SKM-1 treated with dmso at 0.1 percent for 144 hours (cell line): ENCODE measurements around the gene C14orf119.
"Not testable (repeated sequence)": the region's sequence is repeated elsewhere in the genome, so short reads cannot be mapped to it uniquely, and the experiment has no call there.

Experiments used
- DNase-seq: peaks from one replicate; lab custom pipeline; 2025; ENCODE audit not compliant: unreplicated experiment; lab: John Stamatoyannopoulos, UW

Gene C14orf119

DNA sequence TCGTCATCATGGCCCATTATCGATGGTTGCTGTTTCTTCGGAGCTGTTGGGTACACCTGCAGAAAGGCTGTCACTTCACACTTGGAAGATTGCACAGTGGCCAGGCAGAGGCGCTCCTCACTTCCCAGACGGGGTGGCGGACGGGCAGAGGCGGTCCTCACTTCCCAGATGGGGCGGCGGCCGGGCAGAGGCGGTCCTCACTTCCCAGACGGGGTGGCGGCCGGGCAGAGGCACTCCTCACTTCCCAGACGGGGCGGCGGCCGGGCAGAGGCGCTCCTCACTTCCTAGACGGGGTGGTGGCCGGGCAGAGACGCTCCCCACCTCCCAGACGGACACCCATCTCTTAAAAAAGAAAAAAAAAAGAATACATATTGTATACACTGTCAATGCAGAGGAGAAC, 12.9 kb downstream of the C14orf119 start:
- not testable (repeated sequence) for DNase-seq

DNA sequence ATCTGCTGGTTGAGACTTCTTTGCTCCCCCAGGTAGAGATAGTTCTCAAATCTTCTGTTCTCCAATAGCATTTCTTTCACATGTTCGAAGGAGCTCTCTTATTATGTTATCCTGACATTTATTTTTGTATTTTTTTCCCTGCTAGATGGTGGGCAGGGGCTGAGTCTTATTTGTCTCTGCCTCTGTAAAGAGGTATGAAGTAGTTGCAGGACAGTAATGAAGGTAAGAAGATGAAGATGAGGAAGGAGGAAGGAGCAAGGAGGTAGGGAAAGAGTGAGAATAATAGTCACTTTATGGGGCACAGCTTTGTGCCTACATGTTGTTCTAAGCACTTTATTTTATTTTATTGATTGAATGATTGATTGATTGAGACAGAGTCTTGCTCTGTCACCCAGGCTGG, 14.5 kb downstream of the C14orf119 start:
- no peak for DNase-seq

DNA sequence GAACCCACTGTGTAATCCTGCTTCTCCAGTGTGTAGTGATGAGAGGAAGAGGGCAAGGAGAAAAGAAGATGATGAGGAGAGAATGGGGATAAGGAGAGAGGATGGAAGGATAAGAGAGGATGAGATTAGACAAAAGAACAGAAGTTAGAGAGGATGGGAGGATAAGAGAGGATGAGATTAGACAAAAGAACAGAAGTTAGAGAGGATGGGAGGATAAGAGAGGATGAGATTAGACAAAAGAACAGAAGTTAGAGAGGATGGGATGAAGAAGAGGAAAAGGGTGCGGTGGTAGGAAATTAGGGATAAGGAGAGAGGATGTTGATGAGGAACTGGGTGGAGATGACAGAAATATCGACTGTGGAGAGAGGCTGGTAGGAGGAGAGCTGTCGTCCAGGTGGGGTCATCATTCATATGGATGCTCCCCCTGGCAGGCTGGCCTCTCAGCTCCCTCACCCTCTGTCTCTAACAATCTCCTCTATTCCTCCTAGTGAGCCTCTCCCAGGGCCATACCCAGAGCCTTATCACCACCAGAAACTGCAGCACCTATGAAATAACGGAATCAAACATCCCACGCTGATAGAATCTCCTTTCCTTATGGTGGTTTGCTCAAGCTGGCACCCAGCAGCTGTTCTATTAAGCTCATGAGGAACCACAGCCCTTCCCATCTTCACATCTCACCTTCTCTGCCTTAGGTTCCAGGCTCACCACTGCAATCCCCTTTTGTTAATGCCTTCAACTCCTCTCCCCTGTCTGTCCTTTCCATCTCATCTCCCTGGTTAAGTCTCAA, 15.5 kb downstream of the C14orf119 start:
- no peak for DNase-seq

DNA sequence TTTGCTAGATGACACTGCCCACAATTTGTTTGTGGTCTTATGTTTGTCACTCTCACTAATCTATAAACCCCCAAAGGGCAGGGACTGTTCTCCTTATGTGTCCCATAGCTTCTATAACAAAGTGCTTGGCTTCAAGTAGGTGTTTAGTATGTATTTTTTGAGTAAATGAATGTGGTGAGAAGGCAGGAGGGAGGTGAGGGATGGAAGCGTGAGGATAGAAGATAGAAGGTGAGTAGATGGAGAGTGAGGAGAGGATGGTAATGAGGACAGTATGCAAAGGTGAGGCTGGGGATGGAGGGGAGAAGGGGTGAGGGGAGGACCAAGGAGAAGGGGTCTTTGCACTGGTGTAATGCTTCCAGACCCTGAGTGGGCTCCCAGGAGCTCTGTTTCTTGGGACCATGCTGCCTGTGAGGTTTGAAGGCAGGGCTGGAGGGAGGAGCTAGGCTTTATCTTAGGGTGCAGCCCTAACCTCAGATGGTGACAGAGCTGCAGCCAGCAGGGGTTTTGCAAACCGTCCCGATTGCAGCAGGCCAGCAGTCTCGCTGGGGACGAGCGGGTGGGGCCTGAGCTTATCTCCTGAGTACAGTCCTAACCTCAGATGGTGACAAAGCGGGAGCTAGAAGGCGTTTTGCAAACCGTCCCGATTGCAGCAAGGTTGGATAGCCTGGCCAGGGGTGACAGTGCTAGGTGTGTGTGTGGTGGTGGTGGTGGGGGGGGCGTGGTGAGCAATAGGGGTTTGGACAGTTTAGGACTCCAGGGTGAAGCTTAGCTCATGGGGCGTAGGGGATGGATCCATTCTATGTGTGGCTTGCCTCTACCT, 17.3 kb downstream of the C14orf119 start:
- DNase-seq, result peak; percentile 48

DNA sequence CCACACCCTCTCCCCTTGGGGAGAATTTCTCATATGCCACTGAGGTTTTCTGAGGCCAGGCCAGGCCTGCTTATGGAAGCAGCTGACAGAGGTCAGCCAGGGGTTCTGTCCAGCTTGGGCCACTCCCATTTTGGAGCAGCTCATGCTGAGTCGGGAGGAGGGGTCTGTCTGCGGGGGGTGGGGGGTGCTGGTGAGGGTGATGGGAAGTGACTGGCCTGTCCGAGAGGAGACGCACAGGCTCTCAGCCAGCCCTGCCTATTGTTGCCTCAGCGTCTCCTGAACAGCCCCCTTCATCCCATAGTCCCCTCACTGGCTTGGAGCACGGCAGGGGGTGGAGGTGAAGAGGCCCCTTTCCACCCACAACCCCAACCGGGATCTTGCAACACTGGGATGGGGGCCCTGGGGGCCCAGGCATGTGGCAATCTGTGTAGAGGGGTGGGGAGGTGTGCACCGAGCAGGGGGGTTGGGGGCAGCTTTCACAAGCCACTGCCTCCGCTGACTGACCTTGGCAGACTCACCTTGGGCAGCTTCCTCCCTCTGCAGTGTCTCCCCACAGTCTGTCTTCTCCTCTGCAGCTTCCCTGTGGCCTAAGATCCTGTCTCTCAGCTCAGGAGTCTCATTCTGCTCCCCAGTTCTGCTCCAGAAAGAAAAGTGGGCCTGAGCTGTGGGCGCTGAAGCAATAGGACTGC, 18.3 kb downstream of the C14orf119 start:
- peak; percentile 81 for DNase-seq

DNA sequence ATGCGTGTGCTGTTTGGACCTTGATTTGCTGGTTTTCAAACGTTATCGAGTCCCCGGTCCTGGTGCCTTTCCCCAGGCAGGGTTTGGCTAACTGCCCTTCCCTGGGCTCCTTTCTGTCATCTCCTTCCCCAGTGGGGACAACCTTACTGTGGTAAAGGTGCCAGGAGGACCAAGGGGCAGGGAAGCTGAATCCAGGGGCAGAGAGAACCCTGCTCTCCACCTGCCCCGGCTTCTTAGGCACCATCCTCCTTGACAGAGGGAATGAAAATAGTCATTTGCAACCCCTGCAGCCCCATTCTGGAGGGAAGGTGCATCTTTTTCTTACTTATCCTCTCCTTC, 18.8 kb downstream of the C14orf119 start:
- DNase-seq, result no peak

DNA sequence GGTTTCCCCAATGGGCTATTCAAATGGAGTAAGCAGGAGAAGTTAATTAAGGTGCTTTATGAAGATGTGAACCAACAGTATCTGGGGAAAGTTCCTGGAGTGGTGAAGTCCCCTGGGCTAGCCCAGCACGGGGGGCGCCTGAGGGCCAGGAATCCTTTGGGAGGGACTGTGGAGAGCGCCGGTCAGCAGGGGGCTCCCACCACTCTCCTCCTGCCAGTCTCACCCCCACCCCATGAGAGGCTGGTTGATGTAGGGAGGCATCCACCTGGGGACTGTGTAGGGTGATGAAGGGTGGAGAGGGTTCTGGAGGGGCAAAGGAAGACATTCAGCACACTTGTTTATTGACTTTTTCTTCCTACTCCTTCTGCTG, 19.3 kb downstream of the C14orf119 start:
- DNase-seq, result no peak

DNA sequence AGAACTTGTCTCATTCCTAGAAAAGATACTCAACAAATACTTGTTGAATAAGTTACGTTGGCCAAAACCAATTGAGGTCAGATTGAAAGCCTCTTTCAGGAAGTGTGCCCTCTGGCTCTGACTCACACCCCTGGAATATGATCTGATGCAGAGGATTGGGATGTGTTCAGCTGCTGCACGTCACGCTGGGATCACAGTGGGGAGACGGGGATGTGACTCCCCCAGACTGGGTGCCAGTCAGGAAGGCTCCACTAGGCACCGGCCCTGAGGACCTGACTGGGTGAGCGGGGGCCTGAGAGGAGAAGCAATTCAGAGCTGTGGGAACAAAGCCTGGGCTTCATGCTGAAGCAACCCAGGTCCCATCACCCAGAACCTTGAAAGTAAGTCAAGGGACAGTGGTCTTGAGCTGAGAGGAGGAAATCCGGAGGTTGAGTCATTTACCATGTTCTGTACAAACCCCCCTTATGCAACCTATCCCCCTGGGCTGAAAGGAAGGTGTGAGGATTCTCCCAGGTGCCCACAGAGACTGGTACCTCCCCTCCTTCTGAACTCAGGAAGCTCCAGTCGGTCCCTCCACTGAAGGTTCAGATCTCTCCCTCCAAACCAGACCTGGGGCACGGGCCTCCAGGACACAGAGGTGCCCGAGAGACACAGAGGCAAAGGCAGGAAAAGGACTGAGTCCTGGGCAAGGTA, 19.9 kb downstream of the C14orf119 start:
- DNase-seq, result no peak

DNA sequence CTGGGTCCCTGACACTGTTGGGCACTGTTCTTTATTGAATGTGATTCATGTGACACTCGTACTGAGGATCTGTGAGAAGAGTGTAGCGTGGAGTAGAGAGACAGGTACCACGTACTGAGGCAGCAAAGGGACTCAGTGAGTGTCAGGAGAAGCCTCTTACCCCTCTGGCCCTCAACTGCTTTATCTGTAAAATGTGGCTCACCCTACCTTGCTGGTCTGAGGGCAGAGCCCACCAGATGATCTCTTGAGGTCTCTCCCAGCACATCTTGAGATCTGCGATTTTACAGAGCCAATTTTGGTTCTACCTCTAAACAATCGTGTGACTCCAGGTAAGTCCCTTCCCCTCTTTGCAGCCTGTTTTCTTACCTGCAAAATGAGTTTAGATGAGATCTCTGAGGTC, 20.6 kb downstream of the C14orf119 start:
- no peak for DNase-seq

DNA sequence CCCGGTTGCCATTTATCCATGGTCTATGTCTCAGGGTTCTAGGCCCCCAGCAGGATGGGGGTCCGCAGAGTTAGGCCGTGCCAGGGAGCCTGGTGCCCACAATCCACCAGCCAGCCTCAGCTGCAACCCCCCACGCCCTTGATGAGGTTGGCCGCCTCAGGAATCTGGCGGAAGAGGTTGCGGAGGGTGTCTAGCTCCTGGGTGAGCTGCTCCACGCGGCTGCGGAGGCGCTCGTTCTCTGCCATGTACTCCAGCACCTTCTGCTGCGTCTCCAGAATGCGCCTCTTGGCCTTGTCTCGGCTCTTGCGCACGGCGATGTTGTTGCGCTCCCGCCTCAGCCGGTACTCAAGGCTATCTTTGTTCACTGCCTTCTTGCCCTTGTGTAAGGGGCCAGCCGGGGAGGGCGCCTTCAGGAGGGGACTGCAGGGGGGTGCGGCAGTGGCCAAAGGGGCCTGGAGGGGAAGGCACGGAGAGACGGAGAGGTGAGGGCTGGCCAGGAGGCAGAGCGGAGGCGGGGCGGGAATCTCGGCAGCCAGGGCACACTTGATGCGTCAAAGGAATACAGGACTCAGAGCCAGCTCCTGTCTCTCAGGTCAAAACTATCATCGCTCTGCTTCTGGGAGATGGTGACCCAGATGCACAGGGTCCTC, 22.2 kb downstream of the C14orf119 start:
- no peak for DNase-seq

DNA sequence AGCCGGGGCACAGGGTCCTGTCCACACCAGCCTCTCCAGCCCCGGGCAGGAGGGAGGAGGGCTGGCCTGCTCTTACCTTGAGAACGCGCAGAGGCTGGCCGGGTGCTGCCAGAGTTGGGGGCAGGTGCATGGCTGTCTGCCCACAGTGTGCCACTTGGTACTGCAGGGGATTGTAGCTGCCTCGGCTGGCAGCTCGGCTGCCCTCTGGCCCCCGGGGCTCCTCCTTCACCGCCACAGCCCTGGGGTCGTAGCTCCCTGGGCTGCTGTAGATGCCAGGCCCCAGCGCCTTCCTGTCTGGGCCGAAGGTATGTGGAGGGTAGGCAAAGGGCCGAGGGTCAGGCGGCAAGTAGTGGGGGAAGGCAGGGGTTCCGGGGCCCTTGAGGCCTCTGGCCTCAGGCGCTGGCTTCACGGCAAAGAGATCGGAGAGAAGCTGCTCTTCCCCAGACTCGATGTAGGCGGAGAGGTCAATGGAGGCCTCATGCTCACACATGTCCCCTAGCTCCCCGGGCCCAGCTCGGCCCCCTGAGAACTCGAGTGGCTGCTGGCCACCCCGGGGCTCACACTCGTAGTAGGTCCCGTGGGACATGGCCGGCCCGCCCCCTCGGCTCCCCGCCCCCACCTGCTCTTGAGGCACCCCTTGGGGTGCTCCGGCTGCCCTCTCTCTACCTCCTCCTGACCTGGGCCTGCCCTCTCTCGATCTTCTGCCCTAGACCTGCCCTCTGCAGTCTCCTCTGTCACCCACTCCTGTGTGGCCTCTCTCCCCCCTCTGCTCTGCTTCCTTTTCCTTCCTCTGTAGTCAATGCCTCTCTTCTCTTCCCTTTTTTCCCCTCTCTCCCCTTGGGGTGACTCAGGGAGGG, 23.4 kb downstream of the C14orf119 start, which contains the start of gene CEBPE:
CEBPE (minus strand) TSS at position 750 of the 857 bp plus-strand sequence; CDS start at position 586, 164 bp downstream.
- DNase-seq, result peak; percentile 82

DNA sequence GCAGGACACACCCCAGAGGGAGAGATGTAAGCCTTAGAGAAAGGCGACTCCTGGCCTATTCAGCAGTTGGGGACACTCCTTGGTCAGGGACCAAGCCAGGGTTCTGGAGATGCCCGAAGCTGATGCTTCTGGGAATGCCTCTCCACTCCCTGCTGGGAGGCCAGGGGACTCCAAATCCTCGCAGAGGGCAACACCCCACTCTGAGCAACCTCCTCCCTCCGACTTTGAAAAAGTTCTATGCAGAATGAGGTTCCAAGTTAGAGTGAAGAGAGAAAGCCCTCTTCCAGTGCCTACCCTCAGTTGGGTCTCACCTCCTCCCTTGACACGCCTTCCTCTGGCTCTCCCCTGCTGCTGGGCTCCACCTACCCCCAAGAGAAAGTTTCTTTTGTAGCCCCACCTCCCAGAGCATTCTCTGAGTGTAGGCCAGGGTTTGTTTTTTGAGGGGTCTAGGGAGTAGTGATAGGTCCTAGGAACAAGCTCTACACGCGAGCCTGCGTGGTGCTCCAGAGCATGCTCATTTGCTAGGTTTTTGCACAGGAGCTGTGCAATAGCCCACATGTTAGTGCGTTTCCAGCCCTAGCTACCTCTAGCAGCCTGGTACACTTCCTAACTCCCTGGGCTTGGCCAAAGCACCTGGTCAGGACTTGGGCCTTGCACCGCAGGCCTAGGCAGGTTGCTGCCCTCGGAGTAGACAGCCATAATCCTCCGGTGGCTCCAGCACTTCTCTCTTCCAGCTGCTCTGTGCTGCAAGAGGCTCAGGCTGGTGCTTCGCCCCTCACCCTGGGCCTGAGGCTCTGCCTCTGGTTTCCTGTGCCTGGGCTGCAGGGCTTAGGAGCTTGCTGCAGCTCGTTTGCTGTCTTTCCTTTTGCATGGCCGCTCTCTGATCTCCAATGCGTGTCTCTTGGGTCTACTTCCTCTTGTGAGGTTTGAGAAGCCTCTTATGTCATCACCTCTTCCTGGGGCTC, 24.3 kb downstream of the C14orf119 start:
- peak; percentile 86 for DNase-seq

DNA sequence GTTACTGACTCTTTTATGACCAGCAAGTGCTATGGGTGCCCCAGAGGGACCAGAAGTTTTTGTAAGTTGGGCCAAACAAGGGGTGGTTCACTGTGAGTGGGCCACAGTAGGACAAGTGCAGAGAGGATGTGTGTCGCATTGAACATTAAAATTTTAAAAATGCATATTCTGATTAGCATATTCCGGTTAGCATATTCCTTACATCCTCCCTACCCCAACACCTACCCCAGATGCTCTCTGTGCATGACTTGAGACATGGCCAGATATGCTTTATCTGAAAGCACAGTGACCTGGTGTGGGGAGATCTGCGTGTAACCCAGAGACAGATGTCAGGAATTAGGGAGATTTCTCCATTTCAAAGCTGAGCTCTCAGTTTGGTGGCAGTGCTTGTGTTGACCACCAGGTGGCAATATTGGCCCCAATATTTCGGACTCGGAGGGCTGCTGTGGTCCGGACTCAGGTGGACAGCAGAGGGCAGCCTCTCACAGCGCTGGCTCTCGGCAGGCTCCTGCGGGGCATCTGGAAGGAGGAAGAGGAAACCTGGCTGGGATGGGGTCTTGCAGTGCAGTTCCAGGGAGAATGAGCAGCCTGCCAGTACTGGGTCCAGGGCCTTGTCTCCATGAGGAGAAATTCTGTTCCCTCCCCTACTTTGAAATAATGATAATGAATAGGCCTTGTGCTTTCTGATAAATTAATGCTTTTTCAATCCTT, 25.4 kb downstream of the C14orf119 start:
- peak; percentile 47 for DNase-seq

DNA sequence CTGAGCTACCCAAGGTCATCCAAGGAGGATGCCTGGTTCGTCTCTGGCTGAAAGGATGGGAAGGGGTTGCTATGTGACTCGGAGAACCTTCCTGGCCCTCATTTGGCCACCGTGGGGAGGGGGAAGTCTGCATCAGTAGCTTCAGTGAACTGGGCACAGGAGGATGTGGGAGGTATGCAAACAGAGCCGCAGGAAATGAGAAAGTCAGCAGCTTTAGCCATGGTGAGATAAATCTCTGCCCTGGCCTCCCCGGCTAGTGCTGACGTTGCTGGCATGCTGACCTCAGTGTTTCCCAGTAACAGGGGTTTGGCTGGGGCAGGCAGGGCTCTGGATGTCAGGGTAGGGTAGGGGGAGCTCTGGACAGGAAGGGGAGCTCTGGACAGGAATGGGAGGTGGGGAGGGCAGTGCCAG, 26.1 kb downstream of the C14orf119 start:
- DNase-seq, result no peak

DNA sequence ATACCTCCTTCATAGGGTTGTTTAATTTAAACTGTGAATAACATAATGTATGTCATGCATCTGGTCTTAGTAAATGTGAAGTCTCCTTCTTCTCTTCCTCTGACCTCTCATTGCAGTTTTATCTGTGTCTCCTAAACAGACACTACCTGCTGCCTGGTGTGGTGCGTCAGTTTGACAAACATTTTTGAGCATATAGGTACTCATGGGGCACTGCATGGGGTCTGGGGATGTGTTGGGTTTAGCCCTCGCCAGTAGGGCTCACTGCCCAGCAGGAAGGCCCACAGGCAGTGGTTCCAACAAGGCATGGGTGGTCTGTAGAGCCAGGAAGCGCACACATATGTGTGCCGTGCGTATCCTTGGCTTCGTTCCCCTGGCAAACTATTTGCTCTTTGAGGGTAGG, 26.8 kb downstream of the C14orf119 start:
- no peak for DNase-seq

DNA sequence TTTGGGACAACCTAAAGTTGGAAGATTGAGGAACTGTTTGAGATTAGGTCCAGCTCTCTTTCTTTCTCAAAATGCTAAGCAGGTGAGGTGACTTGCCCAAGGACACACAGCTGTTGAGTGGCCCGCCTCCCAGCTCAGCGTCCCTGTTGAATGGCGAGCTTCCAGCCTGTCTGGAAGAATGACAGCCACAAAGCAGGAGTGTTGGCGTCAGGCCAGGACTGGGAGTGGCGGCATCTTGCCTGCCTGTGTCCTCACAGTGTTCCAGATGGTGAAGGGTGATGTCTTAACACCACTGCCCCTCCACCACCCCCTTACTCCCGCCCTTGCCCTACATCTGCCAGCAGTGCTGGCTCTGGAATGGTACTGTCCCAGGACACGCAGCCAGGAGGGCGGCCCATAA, 28.1 kb downstream of the C14orf119 start:
- DNase-seq, result no peak

DNA sequence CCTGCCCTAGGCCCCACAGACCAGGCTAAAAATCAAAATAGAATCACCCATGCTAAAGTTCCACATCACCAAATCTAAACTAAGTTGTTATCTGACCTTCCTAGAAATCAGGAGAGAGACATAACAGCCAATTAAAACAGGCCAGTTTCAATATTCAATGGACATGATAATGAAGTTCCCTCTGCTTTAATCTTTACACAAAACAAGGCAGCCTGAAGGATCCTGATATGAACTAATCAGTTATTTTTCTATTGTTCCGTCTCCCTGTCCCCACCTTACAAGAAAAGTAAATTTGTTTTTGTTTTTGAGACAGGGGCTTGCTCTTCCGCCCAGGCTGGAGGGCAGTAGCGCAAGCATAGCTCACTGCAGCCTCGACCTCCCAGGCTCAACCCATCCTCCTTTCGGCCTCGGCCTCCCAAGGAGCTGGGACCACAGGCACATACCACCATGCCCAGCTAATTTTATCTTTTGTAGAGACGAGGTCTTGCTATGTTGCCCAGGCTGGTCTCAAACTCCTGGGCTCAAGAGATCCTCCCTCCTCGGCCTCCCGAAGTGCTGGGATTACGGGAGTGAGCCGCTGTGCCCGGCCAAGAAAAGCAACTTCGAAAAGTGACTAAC, 29.1 kb downstream of the C14orf119 start:
- no peak for DNase-seq

DNA sequence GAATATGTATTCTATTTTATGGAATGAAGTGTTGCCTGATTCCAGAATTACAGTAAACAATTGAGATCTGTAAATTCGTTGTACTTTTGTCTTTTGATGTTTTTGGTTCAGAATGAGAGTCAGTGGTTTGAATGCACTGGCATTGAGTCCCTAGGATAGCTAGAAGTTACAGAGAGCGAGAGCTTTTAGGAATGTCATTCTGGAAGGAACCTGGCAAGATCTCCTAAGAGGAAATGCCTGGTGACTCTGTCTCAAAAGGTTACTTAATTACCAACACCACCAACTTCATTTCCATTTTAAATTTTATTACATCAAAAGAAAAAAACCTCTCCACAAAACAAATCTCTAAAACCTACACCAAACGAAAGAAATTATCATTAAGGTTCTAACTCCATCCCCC, 29.7 kb downstream of the C14orf119 start:
- DNase-seq, result no peak
